ENCODE measurements around the gene HDHD5.

The HDHD5 gene

DNA sequence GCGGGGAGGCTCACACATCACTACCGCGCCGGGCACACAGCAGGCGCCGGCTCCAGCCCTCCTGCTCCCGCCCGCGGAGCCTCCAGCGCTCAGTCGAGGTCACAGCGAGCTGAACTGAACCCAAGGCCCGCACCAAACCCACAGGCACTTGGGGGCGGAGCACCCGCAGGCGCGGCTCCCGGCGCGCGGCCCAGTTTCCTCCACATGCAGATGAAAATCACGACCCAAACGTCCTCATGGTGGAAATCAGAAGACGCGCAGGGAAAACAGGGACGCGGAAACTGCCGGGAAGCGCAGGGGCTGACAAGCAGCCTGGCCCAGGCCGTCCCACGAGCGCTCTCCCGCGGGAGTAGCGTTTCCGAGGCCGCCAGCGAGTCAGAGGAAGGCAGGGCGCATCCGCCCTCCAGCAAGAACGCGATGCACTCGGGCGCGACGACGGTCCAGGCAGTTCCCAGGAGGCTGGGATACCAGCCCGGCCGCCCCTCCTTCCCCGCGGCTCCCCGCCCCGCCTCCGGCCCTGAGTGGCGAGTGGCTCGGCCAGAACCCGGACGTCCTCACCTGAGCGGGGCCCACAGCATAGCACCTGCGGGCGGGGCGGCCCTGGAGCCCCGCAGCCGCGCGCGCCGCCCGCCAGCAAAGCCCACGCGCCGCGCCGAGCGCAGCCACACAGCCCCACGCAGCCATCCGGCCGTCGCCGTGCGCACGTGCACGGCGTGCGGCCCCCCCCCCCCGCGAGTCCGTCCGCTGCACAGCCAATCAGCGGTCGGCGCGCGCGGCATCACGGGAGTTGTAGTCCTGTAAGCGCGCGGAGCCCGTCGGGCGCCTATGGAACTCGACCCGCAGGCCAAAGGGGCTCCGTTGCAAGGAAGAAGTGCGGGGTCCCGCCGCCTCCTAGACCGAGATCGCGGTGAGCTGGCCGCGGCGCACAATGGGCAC, at the start of gene HDHD5:
HDHD5 (minus strand) TSS at position 710 of the 936 bp plus-strand sequence; CDS start at position 684, 26 bp downstream.
- peak; percentile 89 for DNase-seq (ENCODE audit: low spot score)

DNA sequence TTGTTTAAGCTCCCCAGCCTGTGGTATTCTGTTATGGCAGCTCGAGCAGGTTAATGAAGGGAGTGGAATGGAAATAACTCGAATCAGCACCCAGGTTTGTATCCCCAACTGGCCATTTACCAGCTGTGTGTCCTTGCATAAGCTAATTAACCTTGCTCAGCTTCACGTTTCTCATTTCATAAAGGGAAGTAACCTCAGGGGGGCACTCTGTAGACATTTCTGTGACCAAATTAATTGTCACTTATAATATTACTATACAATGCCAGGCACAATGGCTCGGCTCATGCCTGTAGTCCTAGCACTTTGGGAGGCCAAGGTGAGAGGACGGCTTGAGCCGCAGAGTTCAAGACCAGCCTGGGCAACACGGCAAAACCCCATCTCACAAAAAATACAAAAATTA, 46.4 kb upstream of the HDHD5 start:
- DNase-seq (ENCODE audit: low spot score) = peak; percentile 22

DNA sequence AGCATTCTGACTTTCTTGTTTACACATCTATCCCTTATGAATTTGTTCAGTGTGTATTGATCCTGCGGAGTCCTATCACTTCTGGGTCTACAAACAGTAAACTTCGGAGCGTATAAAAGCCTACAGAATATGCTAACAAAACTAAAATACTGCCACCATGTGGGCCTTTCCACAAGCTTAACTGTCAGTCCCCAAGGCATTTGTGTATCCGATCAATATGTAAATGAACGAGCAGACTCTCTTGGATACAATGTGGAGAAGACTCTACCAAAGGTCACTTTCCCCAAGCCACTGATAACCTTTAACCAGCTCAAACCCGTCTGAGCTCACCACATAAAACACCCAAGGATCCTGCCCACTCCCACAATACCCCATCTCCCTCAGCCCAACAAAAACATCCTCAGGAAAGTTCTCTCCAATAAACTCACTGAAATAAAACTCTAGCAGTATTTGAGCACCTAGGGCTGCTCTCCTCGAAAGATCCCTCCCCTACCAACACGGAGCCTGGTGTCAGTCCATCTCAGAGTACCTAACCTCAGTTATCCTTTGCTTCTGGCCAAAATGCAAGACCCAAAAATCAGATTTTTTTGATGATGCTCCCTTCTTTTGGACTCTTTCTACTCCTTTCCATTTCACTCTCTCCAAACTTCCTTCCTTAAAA, 42.3 kb upstream of the HDHD5 start:
- no peak for DNase-seq (ENCODE audit: low spot score)

DNA sequence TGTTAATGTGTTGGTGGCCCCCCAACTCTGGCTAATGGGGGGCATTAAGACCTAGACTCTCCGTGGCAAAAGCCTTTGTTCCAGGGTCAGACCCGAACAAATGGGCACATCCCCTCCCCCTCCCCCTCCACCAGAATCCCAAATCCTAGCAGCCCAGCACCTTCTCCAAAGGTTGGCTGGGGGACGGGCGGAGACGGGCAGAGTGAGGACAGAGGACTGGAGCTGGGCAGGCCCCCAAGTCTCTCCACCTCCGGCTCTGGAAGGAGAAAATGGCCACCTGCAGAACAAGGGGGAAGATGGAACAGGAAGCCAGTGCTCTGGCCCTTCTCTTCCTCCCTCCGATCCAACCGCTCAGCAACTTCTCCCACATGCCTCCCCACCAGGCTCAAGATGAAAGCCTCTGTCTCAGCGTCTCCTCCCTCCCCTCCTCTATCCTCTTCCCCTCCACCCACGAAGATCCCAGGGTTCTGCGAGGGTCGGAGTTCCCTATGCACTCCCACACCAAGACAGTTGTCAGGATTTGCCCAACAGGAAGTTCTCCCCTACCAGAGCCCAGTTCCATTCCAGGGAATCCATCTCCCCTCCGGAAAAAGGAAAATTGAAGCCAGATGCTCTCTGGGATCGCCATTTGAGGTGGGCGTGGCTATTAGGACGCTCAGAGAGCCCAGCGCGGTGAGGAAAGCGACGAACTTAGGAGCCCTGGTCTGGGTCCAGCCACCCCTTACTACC, 40.1 kb upstream of the HDHD5 start:
- DNase-seq (ENCODE audit: low spot score) = no peak

DNA sequence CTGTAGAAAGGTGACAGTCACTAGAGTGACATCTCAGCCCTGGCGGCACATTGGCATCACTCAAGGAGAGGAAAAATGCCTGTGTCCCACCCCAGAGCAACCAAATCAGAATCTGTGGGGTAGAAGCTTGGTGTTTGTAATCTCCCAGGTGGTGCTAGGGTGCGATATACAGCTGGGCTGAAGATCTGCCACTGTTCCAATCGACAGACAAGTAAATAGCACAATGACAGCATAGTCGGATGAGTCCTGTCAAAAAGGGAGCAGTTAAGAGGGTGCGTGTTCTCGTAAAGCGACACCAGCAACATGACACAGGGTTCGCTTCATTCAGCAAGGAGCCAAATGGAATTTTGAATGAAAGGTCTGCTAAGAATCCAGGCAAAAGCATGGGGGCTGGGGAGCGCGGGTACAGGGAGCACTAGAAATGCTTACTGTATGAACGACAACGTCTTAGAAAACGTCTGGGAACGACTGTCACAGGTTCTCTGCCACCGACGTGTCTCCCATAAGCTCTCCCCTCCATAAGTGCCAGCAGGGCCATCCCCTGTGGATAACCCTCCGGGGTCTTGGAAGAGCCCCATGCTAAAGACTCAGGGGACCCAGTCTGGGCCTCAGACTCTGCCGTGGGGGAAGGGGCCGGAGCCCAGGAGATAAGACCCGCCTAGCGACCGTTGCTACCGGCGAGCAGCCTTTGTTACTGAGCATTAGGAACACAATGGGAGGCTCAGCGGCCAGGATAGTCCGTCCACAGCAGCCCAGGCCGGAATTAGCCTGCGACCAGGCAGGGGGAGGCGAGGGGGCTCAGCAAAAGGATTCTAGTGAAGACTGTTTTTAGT, 39.3 kb upstream of the HDHD5 start:
- DNase-seq (ENCODE audit: low spot score) = no peak

DNA sequence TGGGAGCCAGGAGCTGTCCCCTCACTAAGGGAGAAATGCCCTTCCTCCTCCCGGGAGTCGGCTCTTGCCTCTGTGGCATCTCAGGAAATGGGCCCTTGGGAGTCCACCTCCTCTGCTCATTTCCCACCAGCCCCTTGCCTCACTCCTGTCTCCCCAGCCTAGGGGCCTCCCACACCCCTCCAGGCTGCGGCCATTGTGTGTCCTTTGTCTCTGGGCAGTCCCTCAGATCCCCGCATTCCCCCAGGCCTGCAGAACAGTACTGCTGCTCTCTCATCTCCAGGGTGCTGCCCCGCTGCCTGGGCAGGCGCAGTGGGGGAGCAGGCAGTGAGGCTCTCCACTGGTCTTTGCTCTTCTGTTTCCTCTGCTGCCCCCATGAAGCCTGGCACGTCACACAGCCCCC, 35.1 kb upstream of the HDHD5 start:
- no peak for DNase-seq (ENCODE audit: low spot score)

DNA sequence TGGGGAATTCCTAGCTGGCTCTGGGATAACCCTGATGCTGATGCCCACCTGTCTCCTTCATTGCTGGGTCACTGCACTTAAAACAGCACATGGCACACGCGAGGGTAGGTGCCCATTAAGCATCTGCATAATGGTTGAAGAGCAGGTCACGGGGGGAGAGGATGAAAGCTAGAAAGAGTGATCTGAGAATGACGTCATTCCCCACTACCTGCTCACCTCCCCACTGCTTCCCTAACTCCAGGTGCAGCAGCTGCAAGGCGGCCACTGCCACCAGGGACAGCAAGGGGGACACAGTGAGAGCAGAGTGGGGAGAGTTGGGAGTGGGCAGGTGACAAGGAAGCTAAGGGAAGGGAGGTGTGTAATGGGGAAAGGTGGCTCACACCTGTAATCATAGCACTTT, 33.1 kb upstream of the HDHD5 start:
- DNase-seq (ENCODE audit: low spot score) = no peak

DNA sequence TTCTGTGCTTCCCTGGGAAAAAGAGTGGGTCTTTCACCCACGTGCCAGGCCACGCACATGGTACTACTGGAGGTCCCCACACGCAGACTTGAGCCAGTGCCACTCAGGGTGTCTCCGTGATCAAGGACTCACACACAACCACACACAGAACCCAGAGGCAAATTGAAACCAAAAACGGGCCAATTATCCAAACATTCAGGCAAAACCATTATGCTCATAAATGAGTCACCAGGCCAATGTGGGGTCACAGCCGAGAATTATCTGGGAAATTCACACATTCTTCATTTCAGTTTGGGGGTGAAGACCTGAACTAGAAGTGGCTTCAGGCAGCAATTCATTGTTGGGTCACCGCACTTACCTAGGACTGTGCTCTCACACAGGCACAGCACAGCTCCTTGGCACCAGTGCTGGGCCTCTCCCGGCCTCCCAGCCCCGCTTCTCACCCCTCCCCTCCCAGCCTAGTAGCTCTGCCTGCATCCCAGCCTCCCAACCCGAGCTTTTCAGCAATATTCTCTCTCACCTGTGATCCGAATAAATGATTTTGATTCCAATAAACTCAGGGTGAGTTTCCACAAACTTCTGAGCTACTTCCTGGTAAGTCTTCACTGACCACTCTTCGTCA, 32.2 kb upstream of the HDHD5 start:
- no peak for DNase-seq (ENCODE audit: low spot score)

DNA sequence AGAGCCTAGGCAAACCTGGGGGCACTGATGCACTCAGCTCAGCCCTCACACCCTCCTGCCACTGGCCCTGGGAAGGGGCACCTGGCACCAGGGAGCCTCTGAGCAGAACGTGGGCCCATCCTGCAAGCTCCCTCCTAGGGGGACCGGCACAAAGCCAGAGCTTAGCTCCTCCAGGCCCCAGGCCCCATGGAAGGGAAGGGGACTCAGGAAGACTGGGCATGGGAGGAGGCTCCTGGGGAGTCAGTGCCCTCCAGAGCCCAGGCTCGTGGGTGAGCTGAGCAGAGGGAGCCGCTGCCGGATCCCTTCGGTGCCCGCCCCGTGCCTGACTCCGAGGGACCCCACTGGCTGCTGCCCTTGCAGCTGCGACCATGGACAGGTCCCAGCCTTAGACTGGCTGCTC, 31.6 kb upstream of the HDHD5 start:
- no peak for DNase-seq (ENCODE audit: low spot score)

DNA sequence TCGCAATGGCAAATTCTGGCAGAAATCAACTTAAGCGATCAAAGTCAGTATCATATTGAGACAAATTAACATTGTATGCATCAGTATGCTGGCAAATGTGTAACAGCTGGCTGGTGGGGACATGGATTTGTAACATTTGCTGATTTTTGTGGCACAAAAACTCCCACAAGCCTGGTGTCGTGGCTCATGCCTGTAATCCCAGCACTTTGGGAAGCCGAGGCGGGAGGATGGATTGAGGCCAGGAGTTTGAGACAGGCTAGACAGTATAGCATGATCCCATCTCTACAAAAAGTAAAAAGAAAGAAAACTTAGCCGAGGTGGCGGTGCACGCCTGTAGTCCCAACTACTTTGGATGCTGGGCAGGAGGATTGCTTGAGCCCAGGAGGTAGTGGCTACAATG, 17.6 kb upstream of the HDHD5 start:
- no peak for DNase-seq (ENCODE audit: low spot score)

DNA sequence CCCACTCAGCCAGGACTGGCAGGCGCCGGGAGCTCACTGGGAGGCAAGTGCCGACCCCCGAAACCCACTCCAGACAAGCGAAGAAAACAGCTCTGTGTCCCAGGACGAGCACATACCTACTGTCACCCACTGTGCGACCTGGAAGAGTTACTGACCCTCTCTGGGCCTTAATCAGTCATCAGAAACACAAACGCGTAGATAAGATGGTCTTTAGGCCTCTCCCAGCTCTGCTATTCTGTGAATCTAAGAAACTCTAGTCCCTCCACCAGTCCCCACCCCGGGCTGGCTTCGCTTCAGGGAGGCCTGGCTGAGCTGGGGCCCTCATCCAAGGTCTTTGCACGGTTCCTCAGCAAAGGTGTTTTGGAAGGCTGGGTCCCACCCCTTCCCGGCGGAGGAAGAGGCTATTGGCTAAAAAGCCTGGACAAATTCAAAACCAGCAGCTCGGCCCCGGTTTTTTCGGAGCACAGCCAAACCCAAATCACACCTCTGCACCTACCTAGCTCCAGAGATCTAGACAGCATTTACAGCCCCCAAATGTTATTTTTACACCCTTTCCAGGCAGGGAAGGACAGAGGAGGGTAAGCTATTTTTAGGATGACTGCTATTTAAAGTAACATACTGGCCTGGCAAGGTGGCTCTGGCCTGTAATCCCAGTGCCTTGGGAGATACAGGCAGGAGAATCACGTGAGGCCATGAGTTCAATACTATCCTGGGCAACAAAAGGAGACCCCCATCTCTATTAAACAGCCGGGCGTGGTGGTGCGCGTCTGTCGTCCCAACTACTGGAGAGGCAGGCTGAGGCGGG, 13.2 kb upstream of the HDHD5 start:
- no peak for DNase-seq (ENCODE audit: low spot score)

DNA sequence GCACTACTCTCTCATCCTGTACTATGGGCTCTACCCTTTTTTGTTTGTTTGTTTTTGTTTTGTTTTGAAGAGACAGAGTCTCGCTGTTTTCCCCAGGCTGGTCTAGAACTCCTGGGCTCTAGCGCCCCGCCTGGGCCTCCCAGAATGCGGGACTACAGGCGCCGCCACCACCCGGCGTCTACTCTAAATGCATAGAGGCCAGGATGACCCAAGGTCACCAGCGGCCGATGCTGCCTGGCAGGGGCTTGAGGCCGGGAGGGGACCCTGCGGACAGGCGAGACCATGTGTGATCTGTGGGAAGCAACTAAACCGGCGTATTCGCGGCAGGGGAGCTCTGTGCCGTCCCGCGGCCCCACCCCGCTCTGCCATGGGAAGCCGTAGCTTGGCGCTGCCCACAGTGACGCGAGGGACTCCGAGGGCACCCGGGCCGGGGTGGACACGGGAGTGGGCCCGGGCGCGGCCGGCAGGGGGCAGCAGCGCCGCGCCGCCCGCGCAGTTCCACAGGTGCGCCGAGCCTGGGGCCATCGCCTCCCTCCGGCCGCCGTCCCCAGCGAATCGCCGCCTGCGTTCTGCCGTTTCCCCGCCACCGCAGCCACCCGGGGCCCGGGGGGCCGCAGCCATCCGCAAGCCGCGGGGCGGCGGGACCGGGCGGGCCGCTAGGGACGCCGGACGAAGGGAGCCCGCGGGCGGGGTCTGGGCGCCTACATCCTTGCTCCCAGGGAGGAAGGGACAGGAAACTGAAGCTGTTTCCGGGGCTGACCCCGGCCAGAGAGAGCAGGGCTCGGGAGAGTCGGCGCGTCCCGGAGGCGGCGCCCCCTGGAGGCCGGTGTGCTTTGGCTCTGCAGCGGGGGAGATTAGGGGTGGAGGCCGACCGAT, 12.3 kb upstream of the HDHD5 start:
- peak; percentile 89 for DNase-seq (ENCODE audit: low spot score)

DNA sequence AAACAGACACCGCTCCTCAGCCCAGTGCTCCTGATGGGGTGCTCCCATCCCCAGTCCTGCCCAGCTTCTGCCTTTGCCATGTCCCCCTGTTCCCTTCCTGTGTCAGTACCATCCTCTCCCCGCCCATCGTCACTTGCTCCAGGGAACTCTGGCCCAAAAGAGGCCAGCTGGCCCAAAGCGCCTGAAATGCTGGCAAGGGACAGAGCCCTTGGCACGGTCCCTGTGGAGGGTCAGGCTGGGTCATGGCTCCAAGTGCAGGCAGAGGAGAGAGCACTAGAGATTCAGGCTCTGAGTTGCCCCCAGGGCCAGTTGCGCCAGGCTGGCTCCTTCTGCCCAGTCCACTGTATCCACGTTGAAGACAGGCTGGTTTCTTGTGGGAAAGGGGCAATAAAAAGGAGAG, 8.4 kb upstream of the HDHD5 start:
- DNase-seq (ENCODE audit: low spot score) = no peak

DNA sequence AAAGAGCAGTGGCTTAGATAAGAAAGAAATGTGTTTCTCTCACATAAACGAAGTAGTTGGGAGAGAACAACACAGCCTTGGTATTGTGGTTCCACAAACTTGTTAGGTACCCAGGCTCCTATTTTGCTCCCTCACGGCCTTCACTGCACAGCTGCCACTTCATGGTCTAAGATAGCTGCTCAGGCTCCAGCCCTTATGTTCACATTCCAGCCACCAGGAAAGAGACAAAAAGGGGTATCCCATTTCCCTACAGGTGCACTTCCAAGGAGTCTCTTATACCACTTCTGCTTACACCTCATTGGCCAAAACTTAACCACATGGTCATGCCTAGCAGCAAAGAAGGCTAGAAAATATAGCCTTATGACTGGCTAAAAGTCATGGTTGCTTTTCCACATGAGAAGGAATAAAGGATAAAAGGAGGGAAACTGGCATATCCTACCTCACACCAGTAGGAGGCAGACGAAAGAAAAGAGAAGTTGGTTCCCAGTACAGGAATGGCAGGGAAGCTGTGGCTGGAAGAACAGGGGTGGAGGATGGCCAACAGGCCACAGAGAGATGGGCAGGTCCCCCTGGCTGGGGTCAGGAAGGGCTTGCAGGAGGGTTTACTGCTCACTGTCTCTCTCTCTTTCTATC, 5.4 kb upstream of the HDHD5 start:
- DNase-seq (ENCODE audit: low spot score) = no peak

DNA sequence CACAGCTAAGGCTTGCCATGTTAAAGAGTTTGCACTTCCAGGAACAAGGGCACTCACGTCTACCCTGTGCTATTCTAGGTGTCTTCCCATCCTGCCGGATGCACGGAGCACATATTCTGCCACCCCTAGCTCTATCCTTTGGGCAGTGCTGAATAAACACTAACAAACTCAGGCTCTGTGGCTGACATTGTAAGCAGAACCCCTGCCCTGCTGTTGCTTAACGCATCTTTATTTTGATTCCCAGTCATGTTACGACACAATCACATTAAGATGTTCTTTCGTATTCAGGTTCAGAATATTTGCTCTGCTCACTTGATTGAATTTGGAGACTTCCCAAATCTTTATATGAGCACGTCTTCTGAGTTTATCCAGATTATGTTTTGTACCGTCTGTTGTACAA, 3.7 kb upstream of the HDHD5 start:
- no peak for DNase-seq (ENCODE audit: low spot score)

DNA sequence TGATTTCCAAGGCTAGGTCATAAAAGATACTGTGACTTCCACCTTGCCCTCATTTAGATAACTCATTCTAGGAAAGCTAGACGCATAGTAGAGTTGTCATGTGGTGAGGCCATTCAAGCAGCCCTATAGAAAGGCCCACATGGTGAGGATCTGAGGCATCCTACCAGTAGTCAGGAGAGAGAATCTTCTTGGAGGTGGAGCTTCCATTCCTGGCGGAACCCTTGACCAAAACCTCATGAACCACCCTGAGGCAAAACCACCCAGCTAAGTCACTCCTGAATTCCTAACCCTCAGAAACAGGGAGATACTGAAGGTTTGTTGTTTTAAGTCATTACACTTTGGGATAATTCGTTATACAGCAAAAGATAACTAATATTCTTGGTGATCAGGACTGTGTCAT, 2.9 kb upstream of the HDHD5 start:
- no peak for DNase-seq (ENCODE audit: low spot score)

DNA sequence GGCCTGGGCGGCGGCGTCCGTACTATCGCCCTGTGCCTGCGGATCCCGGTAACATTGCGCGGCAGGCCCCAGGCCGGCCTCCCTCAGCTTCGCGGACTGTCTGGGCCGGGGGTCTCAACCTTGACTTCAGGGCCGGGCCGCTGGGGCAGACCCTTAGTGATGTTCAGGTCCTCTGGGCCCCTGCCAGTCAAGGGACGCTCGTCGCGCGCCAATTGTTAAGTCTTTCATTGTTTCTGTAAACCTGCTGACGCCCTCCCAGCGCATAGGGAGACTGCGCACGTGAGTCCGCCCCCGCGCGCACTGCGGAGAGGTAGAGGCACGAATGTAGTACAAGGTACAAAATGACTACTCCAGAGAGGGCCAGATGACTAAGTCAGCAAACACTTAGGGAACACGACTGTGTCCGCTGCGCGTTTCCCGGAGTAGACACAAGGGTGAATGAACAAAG, 451 bp upstream of the HDHD5 start:
- peak; percentile 61 for DNase-seq (ENCODE audit: low spot score)

DNA sequence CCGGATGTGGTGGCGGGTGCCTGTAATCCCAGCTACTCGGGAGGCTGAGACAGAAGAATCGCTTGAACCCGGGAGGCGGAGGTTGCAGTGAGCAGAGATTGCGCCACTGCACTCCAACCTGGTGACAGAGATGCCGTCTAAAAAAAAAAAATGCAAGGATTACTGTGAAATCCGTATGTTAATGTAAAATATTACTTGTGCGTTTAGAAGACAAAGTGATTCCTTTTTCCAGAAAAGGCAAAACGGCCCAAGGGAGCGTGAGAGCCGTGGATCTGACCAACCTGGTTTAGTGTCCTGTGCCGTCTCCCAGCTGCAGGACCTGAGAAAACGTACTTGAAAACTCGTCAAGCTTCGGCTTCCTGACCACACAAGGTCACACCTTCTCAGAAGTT, 905 bp downstream of the HDHD5 start:
- no peak for DNase-seq (ENCODE audit: low spot score)

DNA sequence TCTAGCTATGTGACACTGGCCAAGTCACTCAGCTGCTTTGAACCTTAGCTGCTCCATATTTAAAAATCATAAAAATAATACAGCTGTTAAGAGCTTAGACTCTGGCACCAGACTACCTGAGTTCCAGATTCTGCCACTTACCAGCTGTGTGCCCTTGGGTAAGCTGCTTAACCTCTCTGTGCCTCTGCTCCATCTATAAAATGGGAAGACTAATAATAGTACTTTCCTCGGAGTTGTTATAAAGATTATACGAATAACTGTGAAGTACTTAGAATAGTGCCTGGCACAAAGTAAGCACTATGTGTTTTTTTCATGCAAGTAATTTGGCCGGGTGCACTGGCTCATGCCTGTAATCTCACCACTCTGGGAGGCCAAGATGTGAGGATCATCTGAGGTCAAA, 1.4 kb downstream of the HDHD5 start:
- DNase-seq (ENCODE audit: low spot score) = no peak

Data from activated CD4-positive, alpha-beta T cell treated with anti-CD3 and anti-CD28 coated beads, Interleukin-2, Interleukin-4, amounts not matched to agents 100 ng/mL and 50 ng/mL, durations not matched to agents 16 hours and 8 hours (primary cell).